ENCODE measurements around the gene ATAD3A. TPM values are rescaled to one million over a fixed set of nuclear protein-coding genes. Genes with fewer than 3 reads are reported as not detected.

ATAD3A gene
- total RNA-seq, 1 experiment from 2014 or later: 74.7 TPM

DNA sequence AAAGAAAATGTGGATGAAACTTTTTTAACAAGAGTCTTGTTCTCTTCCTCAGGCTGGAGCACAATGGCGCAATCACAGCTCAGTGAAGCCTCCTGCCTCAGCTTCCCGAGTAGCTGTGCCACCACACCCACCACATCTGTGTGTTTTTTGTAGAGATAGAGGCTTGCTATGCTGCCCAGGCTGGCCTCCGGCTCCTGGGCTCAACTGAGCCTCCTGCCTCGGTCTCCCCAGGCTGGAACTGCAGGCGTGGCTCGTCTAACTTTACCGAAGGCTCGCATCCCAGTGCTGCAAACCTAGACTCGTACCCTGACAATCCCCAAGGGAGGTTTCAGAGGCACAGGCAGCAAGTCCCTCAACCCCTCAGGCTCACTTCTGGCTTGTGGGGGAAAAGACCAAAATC lies 48.2 kb downstream of the ATAD3A start:
- Histone ChIP-seq H3K4me3 (no peak overlapping the region), H3K36me3 (peaks cover 86% of the 10 kb centered on the region), H3K9me3 (replicated peaks) (no peaks in the 10 kb centered on the region), H3K4me1 (peaks cover 34% of the 10 kb centered on the region), H3K27ac (no peak overlapping the region), H3K27me3 (no peaks in the 10 kb centered on the region)
- DNase-seq: no peak

- Histone ChIP-seq H3K36me3 (peaks cover 86% of the 10 kb centered on the region), H3K27ac (no peak overlapping the region), H3K4me3 (no peak overlapping the region), H3K27me3 (no peaks in the 10 kb centered on the region), H3K4me1 (peaks cover 51% of the 10 kb centered on the region), H3K9me3 (replicated peaks) (no peaks in the 10 kb centered on the region)
- DNase-seq: no peak
Observed at GRCh38 chr1:1561801-1562470, 50.0 kb downstream of the ATAD3A start.

DNA sequence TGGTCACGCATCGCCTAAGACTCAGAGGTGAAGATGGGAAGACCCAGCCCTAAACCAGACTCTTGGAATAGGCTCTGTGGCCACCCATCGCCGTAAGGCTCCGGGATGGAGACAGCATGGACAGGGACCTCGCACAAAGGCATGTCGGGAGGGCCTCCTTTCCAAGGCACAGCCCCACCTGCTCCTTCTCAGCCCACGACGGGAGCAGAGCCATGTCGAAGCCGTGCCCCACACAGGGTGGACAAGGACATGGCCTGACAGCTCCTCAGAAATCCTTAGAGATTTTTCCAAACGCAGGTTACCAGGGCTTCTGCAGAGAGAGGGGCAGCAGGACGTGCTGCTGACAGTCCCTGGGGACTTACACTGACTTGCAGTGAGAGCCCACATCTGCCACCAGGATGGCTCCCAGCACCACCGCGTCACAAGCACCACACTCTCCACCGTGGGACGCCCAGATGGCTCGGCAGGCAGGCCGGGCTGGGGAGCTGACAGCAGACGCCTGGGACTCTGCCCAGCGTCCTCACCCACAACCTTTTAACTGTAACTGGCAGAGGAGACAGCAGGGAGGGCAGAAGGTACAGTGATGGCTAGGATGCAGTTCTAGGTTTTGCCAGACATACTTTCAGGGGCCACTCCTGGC lies 50.7 kb downstream of the ATAD3A start:
- Histone ChIP-seq H3K27me3 (no peaks in the 10 kb centered on the region), H3K36me3 (peaks cover 78% of the 10 kb centered on the region), H3K27ac (no peak overlapping the region), H3K9me3 (replicated peaks) (no peaks in the 10 kb centered on the region), H3K4me1 (peaks cover 48% of the 10 kb centered on the region), H3K4me3 (no peak overlapping the region)
- DNase-seq: no peak

DNA sequence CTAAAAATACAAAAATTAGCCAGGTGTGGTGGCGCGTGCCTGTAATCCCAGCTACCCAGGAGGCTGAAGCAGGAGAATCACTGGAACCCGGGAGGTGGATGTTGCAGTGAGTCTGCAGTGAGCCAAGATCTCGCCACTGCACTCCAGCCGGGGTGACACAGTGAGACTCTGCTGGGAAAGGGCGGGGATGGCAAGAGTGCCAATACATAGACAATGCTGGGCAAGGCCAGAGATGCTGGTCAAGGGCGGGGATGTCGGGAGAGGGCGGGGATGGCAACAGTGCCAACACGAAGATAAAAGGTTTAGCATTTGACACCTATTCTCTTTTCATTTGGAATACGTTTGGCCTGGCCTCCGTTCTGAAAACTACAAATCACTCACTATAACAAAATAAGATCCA lies 51.7 kb downstream of the ATAD3A start:
- no peak overlapping the region for H3K27ac ChIP-seq
- no peaks in the 10 kb centered on the region for H3K9me3 ChIP-seq (replicated peaks)
- H3K4me1 ChIP-seq: peaks cover 47% of the 10 kb centered on the region
- no peaks in the 10 kb centered on the region for H3K27me3 ChIP-seq
- H3K4me3 ChIP-seq: no peak overlapping the region
- no peak for DNase-seq
- H3K36me3 ChIP-seq: peaks cover 74% of the 10 kb centered on the region

- Histone ChIP-seq H3K4me3 (no peak overlapping the region), H3K9me3 (replicated peaks) (no peaks in the 10 kb centered on the region), H3K4me1 (peaks cover 47% of the 10 kb centered on the region), H3K27me3 (no peaks in the 10 kb centered on the region), H3K36me3 (peaks cover 74% of the 10 kb centered on the region), H3K27ac (no peak overlapping the region)
- DNase-seq: no peak
Observed at GRCh38 chr1:1564268-1564667, 52.3 kb downstream of the ATAD3A start.

DNA sequence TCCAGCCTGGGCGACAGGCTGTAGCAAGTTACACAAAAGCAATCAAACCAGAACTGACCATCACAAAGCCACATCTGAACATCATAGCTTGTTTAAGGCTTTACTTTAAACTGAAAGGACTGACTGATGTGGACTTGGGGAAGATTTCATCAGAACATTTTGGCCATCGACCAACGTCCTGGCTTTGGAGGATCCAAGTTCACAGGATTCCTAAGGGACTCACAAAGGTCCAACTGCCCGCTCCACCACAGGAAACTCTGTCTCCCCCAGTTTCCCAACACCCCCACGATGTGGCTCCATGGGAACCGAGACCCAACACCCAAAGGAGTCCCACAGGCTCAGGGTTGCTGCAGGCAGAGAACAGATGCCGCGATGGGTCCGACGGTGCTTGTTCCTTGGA lies 53.4 kb downstream of the ATAD3A start:
- Histone ChIP-seq H3K4me1 (peaks cover 48% of the 10 kb centered on the region), H3K4me3 (no peak overlapping the region), H3K9me3 (replicated peaks) (no peaks in the 10 kb centered on the region), H3K27ac (peak overlapping the region; percentile 99), H3K36me3 (peaks cover 73% of the 10 kb centered on the region), H3K27me3 (no peaks in the 10 kb centered on the region)
- DNase-seq: no peak

GRCh38 chr1:1567152-1567875 lies 55.4 kb downstream of the ATAD3A start:
- DNase-seq: peak; percentile 97 to 99
- Histone ChIP-seq H3K27me3 (no peaks in the 10 kb centered on the region), H3K27ac (peak overlapping the region; percentile 99), H3K36me3 (peaks cover 61% of the 10 kb centered on the region), H3K4me1 (peaks cover 48% of the 10 kb centered on the region), H3K4me3 (peak overlapping the region; percentile 18), H3K9me3 (replicated peaks) (no peaks in the 10 kb centered on the region)

DNA sequence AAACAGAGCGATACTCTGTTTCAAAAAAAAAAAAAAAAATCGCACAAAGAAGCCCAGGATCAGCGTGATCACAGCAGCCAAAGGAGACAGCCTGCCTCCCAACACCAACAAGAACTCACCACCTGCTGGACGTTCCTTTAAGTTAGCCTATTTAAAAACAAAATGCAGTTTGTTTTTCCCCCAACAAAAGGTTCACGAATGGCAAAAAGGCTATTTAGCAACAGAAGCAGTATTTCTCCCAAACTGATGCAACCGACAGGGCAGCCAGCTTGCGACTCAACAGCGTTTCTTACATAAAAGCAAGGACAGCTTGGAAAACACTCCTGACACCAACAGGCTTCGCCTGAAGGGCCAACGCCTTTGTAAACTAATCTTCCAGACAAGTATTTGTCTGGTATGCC lies 55.9 kb downstream of the ATAD3A start:
- peak overlapping the region; percentile 10 for H3K4me3 ChIP-seq
- no peaks in the 10 kb centered on the region for H3K27me3 ChIP-seq
- no peaks in the 10 kb centered on the region for H3K9me3 ChIP-seq (replicated peaks)
- peaks cover 48% of the 10 kb centered on the region for H3K4me1 ChIP-seq
- H3K27ac ChIP-seq: peak overlapping the region; percentile 99
- DNase-seq: peak; percentile 75 to 83
- peaks cover 61% of the 10 kb centered on the region for H3K36me3 ChIP-seq

DNA sequence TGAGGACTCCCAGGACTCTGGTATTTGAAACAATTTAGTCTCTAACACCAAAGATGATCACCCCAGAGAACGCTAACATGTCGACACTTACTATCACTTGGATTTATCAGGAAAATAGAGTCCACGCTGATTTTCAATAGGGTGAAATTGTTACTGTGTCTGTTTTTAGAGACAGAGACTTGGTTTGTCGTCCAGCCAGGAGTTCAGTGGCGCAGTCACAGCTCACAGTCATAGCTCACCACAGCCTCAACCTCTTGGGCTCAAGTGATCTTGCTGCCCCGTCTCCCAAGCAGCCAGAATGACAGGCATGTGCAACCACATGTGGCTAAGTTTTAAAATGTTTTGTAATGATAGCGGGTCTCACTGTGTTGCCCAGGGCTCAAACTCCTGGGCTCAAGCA lies 57.4 kb downstream of the ATAD3A start:
- H3K27ac ChIP-seq: peak overlapping the region; percentile 99
- no peaks in the 10 kb centered on the region for H3K9me3 ChIP-seq (replicated peaks)
- peaks cover 45% of the 10 kb centered on the region for H3K4me1 ChIP-seq
- no peaks in the 10 kb centered on the region for H3K27me3 ChIP-seq
- peaks cover 55% of the 10 kb centered on the region for H3K36me3 ChIP-seq
- DNase-seq: no peak
- H3K4me3 ChIP-seq: no peak overlapping the region

- H3K4me3 ChIP-seq: peak overlapping the region; percentile 96
- H3K4me1 ChIP-seq: peaks cover 15% of the 10 kb centered on the region
- H3K9me3 ChIP-seq (replicated peaks): no peaks in the 10 kb centered on the region
- H3K27ac ChIP-seq: peak overlapping the region; percentile 98
- H3K27me3 ChIP-seq: no peaks in the 10 kb centered on the region
- peak; percentile 69 to 76 for DNase-seq
- H3K36me3 ChIP-seq: peaks cover 32% of the 10 kb centered on the region
Observed at GRCh38 chr1:1573843-1574720, 62.1 kb downstream of the ATAD3A start.

DNA sequence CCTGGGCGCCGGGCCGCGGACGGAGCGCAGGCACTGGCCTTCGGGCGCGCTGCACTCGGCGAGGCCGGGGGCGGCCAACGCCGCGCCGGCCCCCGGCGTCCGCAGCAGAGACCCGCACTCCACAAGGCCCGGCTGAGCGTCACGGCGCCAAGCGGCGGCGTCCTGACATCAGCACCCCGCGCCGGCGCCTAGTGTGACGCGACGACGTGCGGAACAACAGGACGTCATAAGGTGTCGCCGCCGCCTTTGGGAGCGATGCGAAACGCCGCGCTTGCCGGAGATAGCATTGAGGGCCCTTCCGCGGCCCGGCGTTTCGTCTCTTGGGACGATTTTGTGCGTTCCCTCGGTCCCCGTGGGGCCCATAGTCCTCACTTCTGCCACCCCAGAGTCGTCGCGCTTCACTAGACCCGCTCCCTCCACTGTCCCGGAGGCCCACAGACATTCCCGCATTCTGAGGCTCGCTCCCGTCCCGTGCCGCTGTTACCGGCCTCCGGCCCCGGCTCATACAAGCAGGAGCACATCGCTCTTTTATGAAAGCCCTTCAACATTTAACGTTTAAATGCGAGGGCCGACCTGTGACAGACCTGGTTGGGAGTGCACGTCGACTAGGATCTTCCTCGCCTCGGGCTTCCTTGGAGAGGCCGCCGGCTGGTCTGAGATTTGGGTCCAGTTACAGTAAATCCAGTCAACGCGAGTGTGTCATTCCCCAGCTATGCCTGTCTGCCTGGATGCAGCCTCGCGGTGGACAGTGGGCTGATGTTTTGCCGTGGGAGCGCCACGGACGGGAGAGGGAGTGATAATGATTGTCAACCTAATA lies 63.0 kb downstream of the ATAD3A start, which contains the start of gene SSU72:
Gene SSU72 (minus strand): TSS at position 143 of the 817 bp plus-strand sequence. CDS start 306 bp downstream, outside the sequence.
- peak; percentile 96 for DNase-seq
- Histone ChIP-seq H3K27ac (peak within 1 kb of the TSS; percentile 98), H3K4me3 (peak within 1 kb of the TSS; percentile 96), H3K36me3 (peaks cover 23% of the 10 kb centered on the region), H3K4me1 (peaks cover 7% of the 10 kb centered on the region), H3K27me3 (peaks cover 4% of the 10 kb centered on the region), H3K9me3 (replicated peaks) (no peaks in the 10 kb centered on the region)

DNA sequence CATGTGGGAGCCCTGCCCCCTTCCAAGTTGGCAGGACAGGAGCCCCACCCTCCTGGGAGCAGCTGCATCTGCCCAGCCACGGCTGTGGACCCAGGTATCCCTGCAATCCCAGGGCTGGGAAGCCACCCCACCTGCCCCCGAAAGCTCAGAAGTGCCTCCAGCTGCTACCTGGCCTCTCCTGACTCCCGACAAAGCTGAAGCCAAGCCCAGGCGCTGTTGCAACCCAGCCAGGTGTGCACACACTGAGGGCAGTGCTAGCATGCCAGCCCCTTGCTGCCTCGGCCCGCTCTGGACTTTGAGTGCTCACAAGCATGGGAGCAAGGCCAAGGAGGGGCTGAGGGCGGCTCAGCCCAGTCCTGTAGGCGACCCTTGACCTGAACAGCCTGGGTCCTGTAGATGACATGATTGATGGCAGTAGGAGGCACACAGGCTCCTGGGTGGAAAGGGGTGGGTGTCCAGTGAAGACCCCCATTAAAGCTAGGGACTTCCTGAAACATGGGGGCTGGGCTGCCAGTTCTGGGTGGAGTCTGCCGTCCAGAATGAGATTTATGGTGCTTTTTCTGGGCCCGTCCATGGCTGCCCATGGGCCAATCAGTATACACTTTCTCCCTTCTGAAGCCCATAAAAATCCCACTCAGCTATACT lies 65.5 kb downstream of the ATAD3A start:
- DNase-seq: no peak
- no peak overlapping the region for H3K4me3 ChIP-seq
- H3K9me3 ChIP-seq (replicated peaks): no peaks in the 10 kb centered on the region
- peaks cover 12% of the 10 kb centered on the region for H3K36me3 ChIP-seq
- no peak overlapping the region for H3K27ac ChIP-seq
- H3K27me3 ChIP-seq: peaks cover 22% of the 10 kb centered on the region
- peaks cover 6% of the 10 kb centered on the region for H3K4me1 ChIP-seq

GRCh38 chr1:1578371-1578940 lies 66.5 kb downstream of the ATAD3A start:
- Histone ChIP-seq H3K4me1 (peaks cover 6% of the 10 kb centered on the region), H3K27ac (no peak overlapping the region), H3K36me3 (peaks cover 6% of the 10 kb centered on the region; the same call in 1 of the 2 replicates), H3K9me3 (replicated peaks) (no peaks in the 10 kb centered on the region), H3K4me3 (no peak overlapping the region), H3K27me3 (peaks cover 22% of the 10 kb centered on the region)
- no peak for DNase-seq

All from SJCRH30 (cell line).